Fibroblast of skin of right biceps (primary cell): ENCODE results near the gene ERBIN.
"Not testable (repeated sequence)": the region's sequence is repeated elsewhere in the genome, so short reads cannot be mapped to it uniquely, and the experiment has no call there.

Experiments used
- DNase-seq: peaks from one replicate; pipeline ENCODE4 v3.0.0-alpha.2; 2013

The ERBIN gene

GRCh38 chr5:65967288-65968066 lies 41.1 kb downstream of the ERBIN start:
- no peak for DNase-seq

DNA sequence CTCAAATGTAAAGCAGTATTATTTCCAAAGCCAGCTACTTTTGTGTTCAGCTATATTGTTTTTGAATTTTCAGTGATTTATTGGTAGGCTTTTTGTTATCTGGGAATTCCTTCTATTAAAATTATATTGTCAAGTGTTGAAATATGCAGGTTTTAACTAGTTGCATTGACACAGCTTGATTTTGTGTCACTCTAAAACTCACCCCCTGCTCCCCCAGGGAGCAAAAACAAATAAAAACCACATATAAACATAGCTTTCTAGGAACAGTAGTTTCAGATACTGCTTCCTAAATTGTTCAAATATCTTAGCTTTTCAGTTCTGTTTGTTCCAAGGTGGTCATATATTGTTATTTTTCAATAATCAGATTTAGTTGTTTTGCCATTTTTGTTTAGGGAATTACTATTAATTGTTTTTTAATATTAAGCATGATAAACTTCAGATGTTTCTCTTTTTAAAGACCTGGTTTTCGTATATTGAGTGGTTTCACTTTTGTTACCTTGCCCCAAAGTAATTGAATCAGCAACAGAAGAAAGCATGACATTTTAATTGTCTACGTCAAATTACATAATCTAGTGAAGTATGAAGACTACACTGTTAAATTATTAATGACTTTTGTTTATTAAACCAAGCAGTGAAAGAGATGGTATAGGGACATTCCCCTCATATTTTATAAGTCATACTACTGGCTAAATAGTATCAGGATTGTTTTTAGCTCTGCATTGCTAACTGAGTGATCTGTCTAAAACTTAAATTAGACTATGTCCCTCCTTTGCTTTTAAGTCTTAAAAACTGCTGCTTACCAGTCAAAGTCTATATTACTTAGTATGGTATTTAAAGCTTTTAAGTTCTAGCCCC lies 43.4 kb downstream of the ERBIN start:
- no peak for DNase-seq

- no peak for DNase-seq
These were observed 44.3 kb downstream of the ERBIN start for GRCh38 chr5:65970481-65971367.

GRCh38 chr5:65971643-65972042 lies 45.3 kb downstream of the ERBIN start:
- no peak for DNase-seq

DNA sequence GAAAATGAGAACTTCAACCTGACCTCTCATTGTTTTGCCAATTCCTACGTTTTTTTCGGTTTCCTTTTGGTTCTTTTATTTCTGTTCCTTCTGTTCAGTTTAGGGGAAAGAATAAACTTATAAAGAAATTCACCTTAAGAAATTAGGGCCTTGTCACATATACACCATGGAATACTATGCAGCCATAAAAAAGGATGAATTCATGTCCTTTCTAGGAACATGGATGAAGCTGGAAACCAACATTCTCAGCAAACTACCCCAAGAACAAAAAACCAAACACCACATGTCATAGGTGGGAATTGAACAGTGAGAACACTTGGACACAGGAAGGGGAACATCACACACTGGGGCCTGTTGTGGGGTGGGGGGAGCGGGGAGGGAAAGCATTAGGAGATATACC lies 46.5 kb downstream of the ERBIN start:
- not testable (repeated sequence) for DNase-seq

GRCh38 chr5:65978251-65978650 lies 51.9 kb downstream of the ERBIN start:
- no peak for DNase-seq

DNA sequence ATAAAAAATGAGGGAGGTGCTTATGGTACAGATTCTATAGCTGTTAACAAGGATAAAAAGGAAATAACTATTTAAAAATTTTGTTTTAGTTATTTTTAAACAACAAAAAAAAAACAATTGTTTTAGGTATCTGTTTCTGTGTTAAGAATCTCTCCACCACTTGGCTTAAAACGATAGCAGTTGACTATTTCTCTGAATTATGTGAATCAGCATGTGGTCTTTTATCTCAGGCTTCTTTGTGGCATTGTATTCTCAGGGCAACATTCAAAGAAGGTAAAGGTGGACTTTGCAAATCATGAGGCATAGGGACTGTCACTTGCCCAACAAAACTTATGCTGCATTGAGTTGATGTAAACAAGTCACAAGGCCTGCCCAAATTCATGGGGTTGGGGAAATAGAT lies 55.2 kb downstream of the ERBIN start:
- DNase-seq: no peak

- no peak for DNase-seq
These were observed 55.7 kb downstream of the ERBIN start for GRCh38 chr5:65981969-65982619.

DNA sequence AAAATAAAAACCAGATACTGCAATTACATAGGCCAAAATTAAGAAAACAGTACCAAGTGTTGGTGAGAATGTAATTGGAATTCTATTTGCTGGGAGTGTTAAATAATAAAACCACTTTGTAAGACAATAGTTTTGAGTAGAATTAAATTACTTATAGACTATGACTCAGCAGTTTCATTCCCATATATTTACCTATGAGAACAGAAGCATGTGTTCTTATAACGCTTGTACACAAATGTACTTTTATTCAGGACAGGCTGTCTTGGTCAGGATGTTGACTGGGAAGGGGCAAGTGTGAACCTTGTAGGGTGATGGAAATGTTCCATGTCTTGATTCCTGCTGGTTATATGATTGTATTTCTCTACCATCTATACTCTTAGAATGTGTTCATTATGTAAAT lies 56.3 kb downstream of the ERBIN start:
- no peak for DNase-seq

- no peak for DNase-seq
These were observed 57.9 kb downstream of the ERBIN start for GRCh38 chr5:65984098-65984885.

- peak; percentile 87 for DNase-seq
These were observed 59.7 kb downstream of the ERBIN start for GRCh38 chr5:65986050-65986451.

GRCh38 chr5:65986796-65987195 lies 60.4 kb downstream of the ERBIN start:
- DNase-seq: no peak

- no peak for DNase-seq
These were observed 61.6 kb downstream of the ERBIN start for GRCh38 chr5:65987982-65988381.

DNA sequence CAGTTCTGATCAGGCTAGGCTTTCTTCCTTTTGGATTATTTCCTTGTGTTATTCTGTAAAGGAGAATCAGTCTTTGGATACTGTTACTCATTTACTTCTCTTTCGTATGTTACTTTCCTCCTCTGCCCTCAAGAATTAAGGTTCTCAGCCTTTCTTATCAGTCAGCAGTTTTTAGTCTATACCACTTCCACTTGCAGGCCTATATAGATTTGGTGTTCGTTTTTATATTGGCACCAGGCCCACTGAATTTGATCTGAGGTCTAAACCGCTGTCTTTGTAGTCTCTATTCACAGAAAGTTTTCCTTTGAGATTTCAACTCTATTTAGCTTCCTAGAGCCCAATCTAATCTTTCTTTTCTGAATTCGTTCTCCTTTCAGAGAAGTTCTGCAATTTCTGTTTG lies 62.8 kb downstream of the ERBIN start:
- DNase-seq: no peak

- DNase-seq: no peak
These were observed 66.3 kb downstream of the ERBIN start for GRCh38 chr5:65992630-65993029.

- DNase-seq: no peak
These were observed 67.9 kb downstream of the ERBIN start for GRCh38 chr5:65994117-65994786.

DNA sequence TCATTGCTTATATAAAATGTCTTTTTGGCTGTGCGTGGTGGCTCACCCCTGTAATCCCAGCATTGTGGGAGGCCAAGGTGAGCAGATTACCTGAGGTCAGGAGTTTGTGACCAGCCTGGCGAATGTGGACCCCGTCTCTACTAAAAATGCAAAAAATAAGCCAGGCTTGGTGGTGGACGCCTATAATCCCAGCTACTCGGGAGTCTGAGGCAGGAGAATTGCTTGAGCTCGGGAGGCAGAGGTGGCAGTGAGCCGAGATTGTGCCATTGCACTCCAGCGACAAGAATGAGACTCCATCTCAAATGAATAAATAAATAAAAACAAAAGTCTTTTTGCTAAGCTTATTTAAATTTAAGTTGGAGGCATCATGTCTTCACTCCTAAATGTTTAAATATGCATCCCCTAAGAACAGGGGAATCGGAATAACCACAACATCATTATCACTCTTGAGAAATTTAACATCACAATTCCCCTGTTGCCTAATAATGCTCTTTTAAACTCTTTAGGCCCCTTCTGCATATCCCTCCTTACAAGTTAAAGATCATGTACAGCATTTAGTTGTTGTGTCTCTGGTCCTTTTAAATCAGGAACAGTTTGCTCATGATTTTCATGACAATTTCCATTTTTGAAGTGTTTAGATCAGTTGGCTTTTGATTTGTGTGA lies 72.8 kb downstream of the ERBIN start:
- no peak for DNase-seq

GRCh38 chr5:66001952-66002351 lies 75.6 kb downstream of the ERBIN start:
- DNase-seq: no peak

- no peak for DNase-seq
These were observed 76.0 kb downstream of the ERBIN start for GRCh38 chr5:66002415-66002814.

DNA sequence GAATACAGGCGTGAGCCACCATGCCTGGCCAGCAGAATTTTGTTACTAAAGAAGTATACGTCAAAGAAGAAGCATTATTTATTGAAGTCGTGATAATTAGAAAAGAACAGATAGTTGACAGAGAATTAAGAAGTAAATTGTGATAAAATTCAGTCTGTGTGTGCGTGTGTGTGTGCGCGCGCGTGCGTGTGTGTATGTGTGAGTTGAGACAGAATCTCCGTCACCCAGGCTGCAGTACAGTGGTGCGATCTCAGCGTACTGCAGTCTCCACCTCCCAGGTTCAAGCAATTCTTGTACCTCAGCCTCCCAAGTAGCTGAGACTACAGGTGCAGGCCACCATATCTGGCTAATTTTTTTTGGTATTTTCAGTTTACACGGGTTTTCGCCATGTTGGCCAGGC lies 77.8 kb downstream of the ERBIN start:
- DNase-seq: no peak

DNA sequence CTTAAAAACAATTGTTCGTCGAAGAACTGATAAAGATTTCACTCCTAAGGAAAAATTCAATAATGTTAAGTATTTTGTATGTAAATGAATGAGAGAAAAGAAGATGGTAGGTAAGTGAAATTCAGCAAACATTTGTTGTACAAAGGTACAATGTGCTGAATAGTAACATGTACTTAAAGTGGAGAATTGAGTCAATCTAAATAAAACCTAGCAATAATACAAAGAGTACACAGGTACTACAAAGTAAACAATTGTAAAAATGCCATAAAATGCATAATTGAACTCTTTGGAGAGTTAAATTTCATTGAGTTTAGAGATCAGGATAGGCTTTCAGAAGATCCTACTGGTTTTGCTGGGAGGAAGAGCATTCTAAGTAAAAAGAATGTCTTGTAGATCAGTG lies 82.9 kb downstream of the ERBIN start:
- no peak for DNase-seq
